GM21423 (cell line): ENCODE measurements around the gene IL17REL.
"Not testable (repeated sequence)": the region's sequence is repeated elsewhere in the genome, so short reads cannot be mapped to it uniquely, and the experiment has no call there.

ENCODE experiments used
- ATAC-seq: cut with Tn5 transposase; IDR thresholded peaks from one replicate; pipeline ENCODE4 v1.9.1; 2021; ENCODE audit warnings: mild to moderate bottlenecking, moderate library complexity; ENCODE audit not compliant: unreplicated experiment

IL17REL gene

GRCh38 chr22:49948116-49948957 is 64.2 kb downstream of the IL17REL start:
- ATAC-seq: no peak

DNA sequence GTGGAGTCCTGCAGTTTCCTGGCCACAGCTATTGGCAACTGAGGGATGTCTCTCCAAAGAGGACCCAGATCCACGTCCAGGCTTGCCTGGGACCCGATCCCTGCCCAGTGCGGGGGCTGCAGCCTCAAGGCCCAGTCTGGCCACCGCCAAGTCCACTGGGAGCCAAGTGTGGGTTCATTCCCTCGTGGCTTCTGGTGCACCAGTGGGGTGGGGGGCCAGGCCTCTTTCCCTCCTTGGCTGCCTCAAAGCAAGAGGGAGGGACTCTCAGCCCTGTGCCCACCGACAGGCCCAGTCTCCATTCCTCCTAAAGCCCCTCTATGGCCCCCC is 65.3 kb downstream of the IL17REL start:
- no peak for ATAC-seq

GRCh38 chr22:49946612-49947295 is 65.8 kb downstream of the IL17REL start:
- no peak for ATAC-seq

DNA sequence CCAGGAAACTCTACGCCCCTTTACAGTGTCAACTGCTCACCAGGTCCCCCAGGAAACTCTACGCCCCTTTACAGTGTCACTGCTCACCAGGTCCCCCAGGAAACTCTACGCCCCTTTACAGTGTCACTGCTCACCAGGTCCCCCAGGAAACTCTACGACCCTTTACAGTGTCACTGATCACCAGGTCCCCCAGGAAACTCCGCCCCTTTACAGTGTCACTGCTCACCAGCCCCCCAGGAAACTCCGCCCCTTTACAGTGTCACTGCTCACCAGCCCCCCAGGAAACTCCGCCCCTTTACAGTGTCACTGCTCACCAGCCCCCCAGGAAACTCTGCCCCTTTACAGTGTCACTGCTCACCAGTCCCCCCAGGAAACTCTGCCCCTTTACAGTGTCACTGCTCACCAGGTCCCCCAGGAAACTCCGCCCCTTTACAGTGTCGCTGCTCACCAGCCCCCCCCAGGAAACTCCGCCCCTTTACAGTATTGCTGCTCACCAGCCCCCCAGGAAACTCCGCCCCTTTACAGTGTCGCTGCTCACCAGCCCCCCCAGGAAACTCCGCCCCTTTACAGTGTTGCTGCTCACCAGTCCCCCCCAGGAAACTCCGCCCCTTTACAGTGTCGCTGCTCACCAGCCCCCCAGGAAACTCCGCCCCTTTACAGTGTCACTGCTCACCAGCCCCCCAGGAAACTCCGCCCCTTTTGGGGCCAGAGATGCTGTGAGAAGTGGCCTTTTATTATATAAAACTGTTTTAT is 67.3 kb downstream of the IL17REL start:
- not testable (repeated sequence) for ATAC-seq
